ENCODE data around the gene SASH1.

SASH1 gene

GRCh38 chr6:148513145-148514071 lies 170.8 kb downstream of the SASH1 start:
- intact Hi-C loops (cut with DNase I; ENCODE audit: low total_unique reads), result no loop called here
- Histone ChIP-seq H3K4me3 (peak overlapping the region; percentile 24 to 29), H3K27ac (peak overlapping the region; percentile 75 to 89), H3K36me3 (peaks cover 4 to 34% (median 12%) of the 10 kb centered on the region in 3 donors), H3K9me3 (no peaks in the 10 kb centered on the region), H3K27me3 (no peaks in the 10 kb centered on the region), H3K4me1 (peaks cover 0 to 50% (median 16%) of the 10 kb centered on the region in 4 donors)
- TF ChIP-seq CTCF (IDR thresholded peaks at IDR 0.05), result no peak
- peak in 1 of 2 donors; percentile 60 for DNase-seq

DNA sequence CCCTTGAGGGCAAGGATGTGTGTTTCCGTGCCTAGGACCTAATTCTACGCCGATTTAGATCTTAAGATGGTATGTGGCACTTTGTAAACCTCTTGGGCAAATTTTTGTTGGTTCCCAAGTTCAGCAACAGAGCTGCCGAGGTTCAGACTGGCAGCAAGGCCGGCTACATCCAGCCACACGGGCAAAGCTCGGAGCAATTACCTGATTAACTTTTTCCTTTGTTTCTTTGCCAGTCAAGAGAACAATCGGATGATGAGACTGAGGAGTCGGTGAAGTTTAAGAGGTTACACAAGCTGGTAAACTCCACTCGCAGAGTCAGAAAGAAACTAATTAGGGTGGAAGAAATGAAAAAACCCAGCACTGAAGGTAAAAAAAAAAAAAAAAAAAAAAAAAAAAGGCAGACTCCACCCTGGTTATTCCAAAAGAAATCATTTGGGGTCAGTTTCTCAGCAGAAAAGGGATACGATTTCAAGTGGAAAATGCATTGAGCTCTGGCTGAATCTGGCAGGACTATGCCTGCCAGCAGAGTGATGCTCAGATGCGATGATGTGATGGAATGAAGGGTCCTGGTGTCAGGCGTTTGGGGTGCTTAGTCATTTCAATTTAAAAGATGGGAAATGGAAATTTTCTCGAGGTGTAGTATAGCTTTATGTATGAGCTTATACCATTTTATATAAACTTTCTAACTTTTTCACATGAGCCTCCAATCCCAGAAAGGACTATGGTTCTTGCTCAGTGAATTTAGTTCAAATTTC lies 171.6 kb downstream of the SASH1 start:
- peak overlapping the region; percentile 75 to 89 for H3K27ac ChIP-seq
- no peak for DNase-seq
- peak overlapping the region; percentile 24 to 29 for H3K4me3 ChIP-seq
- no peak for TF ChIP-seq CTCF (IDR thresholded peaks at IDR 0.05)
- H3K36me3 ChIP-seq, result peaks cover 4 to 41% (median 12%) of the 10 kb centered on the region in 3 donors
- H3K27me3 ChIP-seq, result no peaks in the 10 kb centered on the region
- H3K9me3 ChIP-seq, result no peaks in the 10 kb centered on the region
- intact Hi-C loops (cut with DNase I; ENCODE audit: low total_unique reads), result no loop called here
- H3K4me1 ChIP-seq, result peaks cover 0 to 56% (median 17%) of the 10 kb centered on the region in 4 donors

- no peak for TF ChIP-seq CTCF (IDR thresholded peaks at IDR 0.05)
- peak overlapping the region in 1 of 2 donors; percentile 89 for H3K27ac ChIP-seq
- H3K4me3 ChIP-seq, result no peak overlapping the region
- peaks cover 0 to 58% (median 16%) of the 10 kb centered on the region in 4 donors for H3K4me1 ChIP-seq
- no peak for DNase-seq
- intact Hi-C loops (cut with DNase I; ENCODE audit: low total_unique reads), result no loop called here
- no peaks in the 10 kb centered on the region for H3K9me3 ChIP-seq
- H3K36me3 ChIP-seq, result peaks cover 23 to 60% (median 29%) of the 10 kb centered on the region in 3 donors
- H3K27me3 ChIP-seq, result no peaks in the 10 kb centered on the region
Observed at GRCh38 chr6:148516217-148516616, 173.6 kb downstream of the SASH1 start.

DNA sequence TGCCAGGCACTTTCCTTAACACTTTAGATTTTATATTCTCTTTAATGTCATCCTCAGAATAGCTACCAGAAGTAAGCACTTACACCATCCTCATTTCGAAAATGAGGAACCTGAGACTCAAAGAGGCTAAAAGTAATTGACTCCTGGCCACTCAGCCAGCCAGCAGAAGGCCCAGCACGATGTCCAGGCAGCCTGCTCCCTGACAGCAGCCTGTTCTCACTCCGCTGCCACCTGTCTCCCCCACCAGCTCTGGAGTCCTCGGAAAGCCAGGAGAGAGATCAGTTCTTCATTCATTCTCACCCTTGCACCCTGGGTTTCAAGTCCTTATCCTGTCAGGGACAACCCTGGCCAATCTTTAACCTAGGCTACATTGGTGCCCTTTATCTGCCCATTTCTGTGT lies 174.0 kb downstream of the SASH1 start:
- H3K27me3 ChIP-seq, result no peaks in the 10 kb centered on the region
- no peak for DNase-seq
- peaks cover 23 to 62% (median 29%) of the 10 kb centered on the region in 3 donors for H3K36me3 ChIP-seq
- intact Hi-C loops (cut with DNase I; ENCODE audit: low total_unique reads), result no loop called here
- no peak for TF ChIP-seq CTCF (IDR thresholded peaks at IDR 0.05)
- no peaks in the 10 kb centered on the region for H3K9me3 ChIP-seq
- peaks cover 0 to 62% (median 18%) of the 10 kb centered on the region in 4 donors for H3K4me1 ChIP-seq
- no peak overlapping the region for H3K4me3 ChIP-seq
- no peak overlapping the region for H3K27ac ChIP-seq

- no peaks in the 10 kb centered on the region for H3K27me3 ChIP-seq
- no peaks in the 10 kb centered on the region for H3K9me3 ChIP-seq
- H3K4me1 ChIP-seq, result peaks cover 0 to 64% (median 15%) of the 10 kb centered on the region in 4 donors
- DNase-seq, result no peak
- no peak for TF ChIP-seq CTCF (IDR thresholded peaks at IDR 0.05)
- H3K4me3 ChIP-seq, result no peak overlapping the region
- intact Hi-C loops (cut with DNase I; ENCODE audit: low total_unique reads), result no loop called here
- H3K36me3 ChIP-seq, result peaks cover 23 to 62% (median 29%) of the 10 kb centered on the region in 3 donors
- H3K27ac ChIP-seq, result peak overlapping the region in 1 of 2 donors; percentile 49
Observed at GRCh38 chr6:148517470-148517869, 174.8 kb downstream of the SASH1 start.

All from tibial artery (tissue), 4 donors.